ENCODE results near the gene ITGB3. TPM values are rescaled to one million over a fixed set of nuclear protein-coding genes. Genes with fewer than 3 reads are reported as not detected.

ITGB3 gene
- total and polyA plus RNA-seq, 9 of the 15 experiments (the other 6 are each of a cell fraction or from before 2014, with no cell fraction given), result 0.08 to 2.6 (median 0.62) TPM; not detected in 1

DNA sequence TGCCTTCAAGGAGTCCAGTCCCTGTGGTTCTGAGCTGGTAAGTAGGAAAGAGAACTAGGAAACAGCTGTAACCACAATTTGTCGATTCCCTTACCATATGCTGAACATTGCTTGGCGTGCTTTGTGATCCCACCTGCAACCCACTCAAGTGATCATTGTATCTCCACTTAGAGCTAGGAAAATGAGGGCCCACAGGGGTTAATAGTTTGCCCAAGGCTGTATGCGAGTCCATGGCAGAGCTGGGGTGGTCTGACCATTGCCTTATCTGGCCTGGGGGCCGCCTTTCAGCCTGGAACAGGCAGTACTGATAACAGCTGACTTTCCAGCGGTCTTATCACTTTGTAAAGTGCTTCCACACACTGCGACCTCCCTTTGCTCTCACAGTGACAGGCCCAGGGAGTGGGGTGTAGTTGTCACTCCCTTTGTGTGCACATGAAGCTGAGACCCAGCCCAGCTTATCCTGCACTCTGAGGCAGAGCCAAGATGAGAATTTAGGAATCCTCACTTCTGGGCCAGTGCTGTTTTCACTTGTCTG lies 34.7 kb upstream of the ITGB3 start (continued):
- TF ChIP-seq HDAC1 (IDR thresholded peaks at IDR 0.05) (peak in 1 of 2 experiments; percentile 82; a peak in 3 of 4 replicates), ZNF124 (CRISPR knock-in tag; IDR thresholded peaks at IDR 0.05) (no peak), ZSCAN29 (IDR thresholded peaks at IDR 0.05) (no peak), MCM7 (IDR thresholded peaks at IDR 0.05) (no peak), THRAP3 (IDR thresholded peaks at IDR 0.05; ENCODE audit: borderline replicate concordance) (no peak), NEUROD1 (IDR thresholded peaks at IDR 0.05; ENCODE audit: borderline replicate concordance, low read depth, low read length, partially characterized antibody) (peak; percentile 65), RBBP5 (IDR thresholded peaks at IDR 0.05; ENCODE audit: borderline replicate concordance, insufficient read depth, low read length, poor library complexity, severe bottlenecking) (peak; percentile 54), ZNF12 (CRISPR knock-in tag; IDR thresholded peaks at IDR 0.05) (no peak)
- TF ChIP-seq, protein P1, sequence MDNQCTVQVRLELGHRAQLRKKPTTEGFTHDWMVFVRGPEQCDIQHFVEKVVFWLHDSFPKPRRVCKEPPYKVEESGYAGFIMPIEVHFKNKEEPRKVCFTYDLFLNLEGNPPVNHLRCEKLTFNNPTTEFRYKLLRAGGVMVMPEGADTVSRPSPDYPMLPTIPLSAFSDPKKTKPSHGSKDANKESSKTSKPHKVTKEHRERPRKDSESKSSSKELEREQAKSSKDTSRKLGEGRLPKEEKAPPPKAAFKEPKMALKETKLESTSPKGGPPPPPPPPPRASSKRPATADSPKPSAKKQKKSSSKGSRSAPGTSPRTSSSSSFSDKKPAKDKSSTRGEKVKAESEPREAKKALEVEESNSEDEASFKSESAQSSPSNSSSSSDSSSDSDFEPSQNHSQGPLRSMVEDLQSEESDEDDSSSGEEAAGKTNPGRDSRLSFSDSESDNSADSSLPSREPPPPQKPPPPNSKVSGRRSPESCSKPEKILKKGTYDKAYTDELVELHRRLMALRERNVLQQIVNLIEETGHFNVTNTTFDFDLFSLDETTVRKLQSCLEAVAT (IDR thresholded peaks at IDR 0.05), result 0 out of 4 replicates have a peak, but pooled peaks of 1 of the 2 experiments have one; percentile 14
- TF ChIP-seq, protein P2, sequence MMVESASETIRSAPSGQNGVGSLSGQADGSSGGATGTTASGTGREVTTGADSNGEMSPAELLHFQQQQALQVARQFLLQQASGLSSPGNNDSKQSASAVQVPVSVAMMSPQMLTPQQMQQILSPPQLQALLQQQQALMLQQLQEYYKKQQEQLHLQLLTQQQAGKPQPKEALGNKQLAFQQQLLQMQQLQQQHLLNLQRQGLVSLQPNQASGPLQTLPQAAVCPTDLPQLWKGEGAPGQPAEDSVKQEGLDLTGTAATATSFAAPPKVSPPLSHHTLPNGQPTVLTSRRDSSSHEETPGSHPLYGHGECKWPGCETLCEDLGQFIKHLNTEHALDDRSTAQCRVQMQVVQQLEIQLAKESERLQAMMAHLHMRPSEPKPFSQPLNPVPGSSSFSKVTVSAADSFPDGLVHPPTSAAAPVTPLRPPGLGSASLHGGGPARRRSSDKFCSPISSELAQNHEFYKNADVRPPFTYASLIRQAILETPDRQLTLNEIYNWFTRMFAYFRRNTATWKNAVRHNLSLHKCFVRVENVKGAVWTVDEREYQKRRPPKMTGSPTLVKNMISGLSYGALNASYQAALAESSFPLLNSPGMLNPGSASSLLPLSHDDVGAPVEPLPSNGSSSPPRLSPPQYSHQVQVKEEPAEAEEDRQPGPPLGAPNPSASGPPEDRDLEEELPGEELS (CRISPR knock-in tag; IDR thresholded peaks at IDR 0.05; ENCODE audit: borderline replicate concordance), result no peak
